Fibroblast of skin of right biceps (primary cell): ENCODE measurements around the gene MAP1B.
"Not testable (repeated sequence)": the region's sequence is repeated elsewhere in the genome, so short reads cannot be mapped to it uniquely, and the experiment has no call there.

ENCODE experiments used
- DNase-seq: peaks from one replicate; pipeline ENCODE4 v3.0.0-alpha.2; 2013

MAP1B gene

DNA sequence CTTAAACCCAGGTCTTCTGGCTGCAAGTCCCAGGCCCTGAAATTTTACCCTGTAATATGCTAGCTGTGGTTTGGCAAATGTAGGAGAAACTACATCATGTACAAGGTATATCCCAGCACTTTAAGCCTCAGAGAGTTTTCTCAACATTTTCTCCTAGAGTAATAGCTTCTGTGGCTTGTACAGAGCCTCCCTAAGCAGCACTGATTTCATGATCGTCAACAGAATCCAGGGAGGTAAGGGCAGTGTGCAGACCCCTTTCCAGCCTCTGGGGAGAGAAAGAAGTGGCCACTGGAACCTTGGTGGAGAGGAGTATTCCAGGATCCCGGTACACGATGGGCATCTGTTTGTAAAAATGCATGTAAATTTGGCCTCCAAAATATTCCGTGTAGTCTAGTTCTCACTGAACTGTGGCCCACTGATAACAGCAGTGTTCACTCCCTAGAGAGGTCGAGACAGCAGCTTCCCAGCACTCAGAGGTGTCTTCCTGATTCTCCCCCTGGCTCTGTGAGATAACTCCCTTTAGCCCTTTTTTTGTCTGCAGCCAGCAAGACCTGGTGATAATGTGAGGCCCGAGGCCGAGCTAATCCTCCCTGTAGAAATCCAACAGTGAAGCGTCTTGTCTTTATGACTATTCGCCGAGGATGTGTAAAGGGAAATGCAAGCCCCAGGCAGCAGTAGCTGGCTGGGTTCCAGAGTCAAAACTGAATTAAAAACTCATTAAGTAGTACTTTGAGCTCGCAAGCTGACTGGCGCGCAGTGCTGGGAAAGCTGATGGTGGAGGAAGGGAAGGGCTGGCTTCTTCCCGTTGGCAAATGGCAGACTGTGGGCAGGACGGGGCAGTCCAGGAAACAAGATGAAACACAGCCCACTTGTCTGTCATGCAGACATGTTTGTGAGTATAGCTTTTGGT lies 59.0 kb downstream of the MAP1B start:
- DNase-seq = peak; percentile 93

DNA sequence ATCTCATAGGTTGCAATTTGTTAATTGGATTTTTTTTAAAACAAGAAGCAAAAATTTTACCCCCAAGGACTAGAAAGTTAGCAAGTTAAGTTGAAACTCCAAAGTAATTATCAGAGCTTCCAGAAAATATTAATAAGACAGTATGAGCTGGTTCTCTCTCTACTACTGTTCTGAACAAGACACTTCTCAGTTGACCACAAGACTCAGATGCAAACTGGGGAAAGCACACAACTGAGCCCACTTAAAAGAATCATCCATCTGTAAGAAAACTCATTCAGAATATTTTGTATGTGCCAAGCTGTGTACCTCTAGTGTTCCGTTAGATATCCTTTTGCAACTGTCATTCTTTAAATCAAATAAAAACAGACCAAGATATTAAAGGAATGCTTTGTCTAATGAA lies 60.0 kb downstream of the MAP1B start:
- DNase-seq = no peak

DNA sequence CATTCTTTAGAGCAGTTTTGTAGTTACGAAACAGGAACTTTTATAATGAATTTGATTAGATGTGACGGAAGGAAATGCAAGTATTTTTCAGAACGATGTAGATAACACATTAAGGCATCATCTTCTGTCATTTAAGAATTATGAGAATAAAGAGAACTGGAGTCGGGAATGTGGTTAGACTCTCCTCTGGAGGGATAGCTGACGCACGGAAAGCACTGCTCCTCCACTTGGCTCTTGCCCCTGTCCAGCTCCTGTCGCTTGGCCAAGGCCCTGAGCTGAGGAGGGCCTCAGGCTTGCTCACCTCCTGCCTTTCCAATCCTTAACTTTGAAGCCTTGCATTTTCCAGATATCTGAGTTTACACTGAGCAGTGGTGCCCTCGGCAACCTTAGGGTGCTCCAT lies 60.5 kb downstream of the MAP1B start:
- peak; percentile 63 for DNase-seq

DNA sequence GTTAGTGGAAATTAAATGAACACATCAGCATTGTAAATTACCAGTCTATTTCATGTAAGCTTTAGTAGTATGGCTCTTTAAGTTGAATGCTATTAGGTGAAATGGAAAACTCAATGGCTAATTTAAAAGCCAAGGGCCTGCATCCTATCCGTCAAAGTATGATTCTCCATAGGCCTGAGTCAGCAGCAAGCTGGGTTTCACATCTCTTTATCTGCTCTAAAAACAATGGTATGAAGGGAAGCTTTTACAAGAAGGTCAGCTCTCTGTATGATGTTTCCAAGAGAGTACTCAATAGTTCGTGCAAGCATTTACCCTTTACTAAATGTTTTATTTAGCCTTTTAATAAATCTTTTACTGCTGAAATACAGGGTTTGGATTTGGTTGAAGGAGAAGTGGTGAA lies 62.8 kb downstream of the MAP1B start:
- DNase-seq = no peak

DNA sequence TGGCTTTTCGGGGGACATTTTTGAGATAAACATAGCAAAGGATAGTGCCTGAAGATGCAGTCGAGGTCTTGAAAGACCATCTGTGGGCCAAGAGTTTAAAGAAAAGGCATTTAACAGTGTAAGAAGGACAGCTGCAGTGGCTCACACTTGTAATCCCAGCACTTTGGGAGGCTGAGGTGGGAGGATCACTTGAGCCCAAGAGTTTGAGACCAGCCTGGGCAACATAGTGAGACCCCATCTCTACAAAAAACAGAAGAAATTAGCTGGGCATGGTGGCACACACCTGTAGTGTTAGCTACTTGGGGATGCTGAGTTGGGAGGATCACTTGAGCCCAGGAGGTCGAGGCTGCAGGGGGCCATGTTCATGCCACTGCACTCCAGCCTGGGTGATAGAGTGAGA lies 63.9 kb downstream of the MAP1B start:
- DNase-seq = not testable (repeated sequence)

DNA sequence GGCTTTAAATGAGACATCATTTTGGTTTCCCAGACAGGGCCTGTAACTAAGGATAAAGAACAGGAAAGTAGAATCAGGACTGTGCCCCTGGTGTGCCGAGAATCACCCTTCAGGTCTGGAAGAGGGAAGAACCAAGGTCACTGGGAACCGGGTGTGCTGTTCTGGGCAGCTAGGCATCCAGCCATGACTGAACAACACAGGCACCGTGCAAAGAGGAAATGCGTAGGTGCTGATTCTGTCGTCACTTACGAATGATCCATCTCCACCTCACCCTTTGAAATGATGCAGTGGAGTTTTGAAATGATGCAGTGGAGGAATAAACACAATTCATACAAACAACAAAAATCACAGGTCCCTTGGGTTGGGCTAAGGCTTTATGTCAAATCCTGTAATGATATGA lies 64.4 kb downstream of the MAP1B start:
- DNase-seq = no peak

DNA sequence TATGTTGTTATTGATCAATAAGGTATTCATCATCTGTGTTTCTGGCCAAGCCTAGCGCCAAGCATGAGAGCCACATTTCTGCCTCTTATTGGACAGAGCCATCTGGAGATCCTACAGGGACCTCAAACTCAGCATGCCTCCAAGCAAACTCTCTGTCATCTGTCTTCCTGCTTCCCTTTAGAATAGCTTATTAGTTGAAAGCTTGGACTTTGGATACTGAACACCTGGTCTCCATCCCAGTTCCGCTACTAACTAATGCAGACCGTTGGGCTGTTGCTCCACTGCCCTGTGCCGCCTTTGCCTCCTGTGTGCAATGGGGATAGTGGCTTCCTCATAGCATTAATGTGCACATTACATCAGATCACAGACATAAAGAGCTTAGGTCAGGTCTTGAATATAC lies 65.5 kb downstream of the MAP1B start:
- DNase-seq = no peak

DNA sequence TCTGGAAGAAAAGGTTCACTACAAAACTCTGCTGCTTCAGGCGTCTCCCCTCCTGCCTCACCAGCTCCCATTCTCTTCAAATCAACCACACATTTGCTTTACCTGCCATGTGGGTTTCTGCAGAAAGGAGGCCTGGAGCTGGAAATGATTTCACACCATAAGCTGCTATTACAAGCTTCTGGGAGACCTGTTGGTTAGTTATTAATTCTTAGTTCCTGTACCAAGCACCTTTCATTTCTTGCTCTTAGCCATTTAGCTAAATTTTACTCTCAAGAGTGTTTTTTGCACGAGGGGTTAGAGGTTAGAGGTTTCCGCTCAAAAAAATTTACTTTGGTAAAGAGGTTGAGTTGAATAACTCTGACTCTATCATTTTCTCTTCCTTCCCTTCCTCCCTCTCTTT lies 70.3 kb downstream of the MAP1B start:
- no peak for DNase-seq

DNA sequence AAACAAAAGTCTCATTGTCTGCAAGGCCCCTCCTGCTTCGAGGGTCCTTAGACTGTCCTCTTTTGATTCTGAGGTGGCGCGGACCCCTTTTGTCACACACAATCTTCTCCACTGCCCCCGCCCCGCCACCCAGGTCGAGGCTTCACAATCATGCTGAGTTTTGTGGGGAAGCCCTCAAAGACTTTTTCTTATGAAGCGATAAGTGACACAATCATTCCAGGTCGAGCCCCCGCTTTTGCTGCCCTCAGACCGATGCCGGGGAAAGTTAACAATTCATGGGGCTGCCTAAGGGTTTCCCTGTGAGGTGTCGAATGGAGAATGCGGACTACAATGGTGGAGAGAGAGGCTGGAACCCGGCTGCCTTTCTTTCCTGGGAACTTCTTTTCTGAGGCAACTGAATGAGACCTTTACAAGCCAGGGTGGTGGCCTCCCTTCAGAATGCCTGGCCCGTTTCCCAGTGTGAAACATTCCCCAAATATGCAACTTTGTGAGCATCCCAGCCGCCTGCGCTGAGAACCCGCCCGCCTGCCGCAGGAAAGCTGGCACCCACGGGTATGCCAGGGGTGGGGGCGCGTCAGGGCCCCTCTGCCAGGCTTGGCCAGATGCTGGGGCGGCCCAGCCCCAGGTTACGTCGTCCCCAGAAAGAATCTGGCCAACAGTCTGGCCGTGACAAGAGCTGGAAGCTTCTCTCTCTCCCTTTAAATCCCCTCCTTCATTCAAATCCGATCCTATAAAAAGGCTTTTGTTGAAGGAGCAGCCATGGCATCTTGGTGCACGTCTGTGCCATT lies 71.9 kb downstream of the MAP1B start:
- DNase-seq = peak; percentile 94

DNA sequence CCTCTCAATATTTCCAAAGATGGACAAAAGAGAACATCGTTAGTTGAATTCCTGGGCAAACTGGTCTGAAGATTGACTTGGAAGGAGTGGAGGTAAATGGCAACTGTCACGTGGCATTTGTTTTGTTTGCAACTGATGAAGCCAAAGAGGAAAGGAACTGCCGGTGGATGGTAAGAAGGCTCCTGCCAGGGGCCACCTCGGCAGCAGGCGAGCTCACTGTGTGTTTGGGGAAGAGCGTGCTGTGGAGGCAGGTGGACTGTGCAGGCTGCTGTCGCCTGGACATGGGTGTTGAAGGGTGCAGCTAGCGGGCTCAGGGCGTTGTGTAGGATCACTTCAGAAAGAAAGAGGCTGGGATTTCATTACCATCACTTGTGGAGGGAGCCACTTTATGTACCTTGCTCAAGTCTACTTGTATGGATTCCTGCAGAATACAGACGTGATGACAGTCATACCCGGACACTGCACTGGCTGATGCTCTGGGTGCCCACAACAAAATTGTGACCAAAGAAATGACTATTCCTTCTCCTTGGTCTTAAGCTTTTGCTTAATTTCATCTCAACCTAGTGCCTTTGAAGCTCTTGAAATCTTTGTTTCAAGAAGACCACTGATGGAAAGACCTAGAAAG lies 72.7 kb downstream of the MAP1B start:
- DNase-seq = no peak

DNA sequence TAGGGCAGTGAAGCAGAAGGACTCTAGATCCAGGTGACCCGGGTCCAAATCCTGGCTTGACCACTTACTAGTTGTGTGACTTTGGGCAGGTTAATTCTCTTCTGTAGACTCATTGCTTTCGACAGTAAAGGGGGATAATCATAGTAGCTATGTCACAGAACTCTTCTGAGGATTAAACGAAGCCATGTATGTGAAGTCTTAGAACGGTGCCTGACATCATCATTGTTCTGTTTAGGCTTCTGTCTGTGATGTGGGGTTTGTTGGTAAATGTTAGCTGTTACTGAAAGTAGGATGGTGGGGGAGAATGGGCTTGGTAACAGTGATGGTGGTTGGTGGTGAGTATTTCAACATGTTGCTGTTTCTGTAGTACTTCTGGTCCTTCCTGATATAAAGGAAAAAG lies 73.7 kb downstream of the MAP1B start:
- DNase-seq = no peak

DNA sequence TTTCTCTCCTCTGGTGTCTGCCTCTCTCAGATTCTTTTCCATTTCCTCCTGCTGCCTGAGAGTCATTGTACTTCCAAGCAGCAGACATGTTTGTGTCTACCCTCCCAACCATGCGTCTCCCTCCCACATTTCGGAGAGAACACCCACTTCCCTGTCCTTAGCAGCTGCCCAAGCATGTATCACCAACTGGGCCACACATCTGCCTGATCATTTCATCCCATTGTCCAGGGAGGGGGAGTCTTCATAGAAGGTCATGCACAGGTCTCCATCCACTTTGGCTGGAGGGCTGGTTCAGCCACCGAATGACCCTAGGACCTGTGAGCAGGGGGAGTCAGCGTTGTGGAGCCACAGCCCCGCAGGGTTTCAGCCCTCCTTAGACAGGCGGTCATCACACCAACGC lies 75.4 kb downstream of the MAP1B start:
- DNase-seq = no peak

DNA sequence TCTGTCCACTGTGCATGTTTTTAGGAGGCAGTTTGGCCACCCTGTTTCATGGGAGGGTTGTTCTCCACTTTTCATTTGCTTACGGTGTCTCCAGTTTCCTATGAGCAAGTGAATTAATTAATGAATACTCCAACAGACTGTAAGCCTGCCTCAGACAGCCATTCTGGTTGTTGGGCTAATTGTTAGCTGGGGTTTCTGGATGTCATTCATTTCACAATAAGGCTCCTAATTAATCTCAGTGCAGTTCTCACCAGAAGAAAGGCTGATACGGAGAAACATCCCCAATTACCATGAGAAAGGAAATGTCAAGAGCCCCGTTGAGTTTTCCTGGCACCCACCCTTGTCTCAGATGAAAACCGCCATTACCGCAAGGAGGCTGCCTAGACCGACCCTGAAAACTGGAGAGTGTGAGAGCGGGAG lies 75.8 kb downstream of the MAP1B start:
- DNase-seq = no peak

DNA sequence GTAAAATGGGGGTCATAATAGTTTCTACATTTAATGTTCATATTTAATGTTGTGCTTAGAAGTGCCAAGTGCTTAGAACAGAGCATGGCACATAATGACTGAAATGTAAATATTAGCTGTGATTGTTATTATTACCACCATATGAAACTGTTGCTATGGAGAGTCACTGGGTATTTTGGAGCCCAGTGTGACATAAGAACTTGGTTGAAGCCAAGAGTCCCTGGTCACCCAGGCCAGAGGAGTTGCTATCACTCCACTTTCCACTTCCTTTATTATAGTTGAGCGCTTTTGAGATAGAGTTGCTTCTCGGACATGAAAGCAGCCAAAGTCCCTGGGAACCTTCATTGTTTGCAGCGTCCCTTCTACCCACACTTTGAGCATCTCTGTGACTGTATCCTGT lies 77.1 kb downstream of the MAP1B start:
- no peak for DNase-seq

DNA sequence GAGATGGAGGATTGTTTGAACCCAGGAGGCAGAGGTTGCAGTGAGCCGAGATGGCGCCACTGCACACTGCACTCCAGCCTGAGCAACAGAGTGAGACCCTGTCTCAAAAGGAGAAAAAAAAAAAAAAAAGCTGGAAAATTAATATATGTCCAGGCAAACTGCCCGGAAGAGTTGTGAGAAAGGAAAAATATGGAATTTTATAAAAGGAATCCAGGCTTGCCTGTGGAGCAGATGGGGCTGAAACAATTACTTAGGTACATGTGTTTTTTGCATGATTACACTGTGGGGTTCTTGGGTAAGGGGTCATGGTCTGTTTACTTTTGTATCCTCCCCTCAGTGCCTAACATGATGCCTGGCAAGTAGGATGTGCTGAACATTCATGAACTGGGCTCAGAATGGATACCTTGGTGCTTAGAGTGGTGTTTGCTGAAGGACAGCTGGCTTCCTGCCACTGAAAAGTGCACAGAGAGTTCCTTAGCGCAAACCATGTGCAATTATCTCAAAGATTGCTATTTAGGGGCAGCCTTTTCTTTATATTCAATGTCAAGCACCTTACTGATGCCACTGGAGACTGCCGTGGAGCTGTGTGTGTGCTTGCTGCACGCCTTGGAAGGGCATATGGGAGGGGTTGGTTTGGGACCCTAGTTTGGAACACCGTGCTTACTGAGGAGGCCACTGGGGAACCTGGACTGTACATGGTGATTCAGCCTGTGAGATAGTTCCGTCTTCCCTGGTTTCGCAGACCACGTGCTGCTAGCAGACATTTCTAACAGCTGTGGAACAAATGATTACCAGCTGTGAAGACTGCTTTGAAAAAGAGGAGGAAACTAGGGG lies 78.4 kb downstream of the MAP1B start:
- peak; percentile 86 for DNase-seq

DNA sequence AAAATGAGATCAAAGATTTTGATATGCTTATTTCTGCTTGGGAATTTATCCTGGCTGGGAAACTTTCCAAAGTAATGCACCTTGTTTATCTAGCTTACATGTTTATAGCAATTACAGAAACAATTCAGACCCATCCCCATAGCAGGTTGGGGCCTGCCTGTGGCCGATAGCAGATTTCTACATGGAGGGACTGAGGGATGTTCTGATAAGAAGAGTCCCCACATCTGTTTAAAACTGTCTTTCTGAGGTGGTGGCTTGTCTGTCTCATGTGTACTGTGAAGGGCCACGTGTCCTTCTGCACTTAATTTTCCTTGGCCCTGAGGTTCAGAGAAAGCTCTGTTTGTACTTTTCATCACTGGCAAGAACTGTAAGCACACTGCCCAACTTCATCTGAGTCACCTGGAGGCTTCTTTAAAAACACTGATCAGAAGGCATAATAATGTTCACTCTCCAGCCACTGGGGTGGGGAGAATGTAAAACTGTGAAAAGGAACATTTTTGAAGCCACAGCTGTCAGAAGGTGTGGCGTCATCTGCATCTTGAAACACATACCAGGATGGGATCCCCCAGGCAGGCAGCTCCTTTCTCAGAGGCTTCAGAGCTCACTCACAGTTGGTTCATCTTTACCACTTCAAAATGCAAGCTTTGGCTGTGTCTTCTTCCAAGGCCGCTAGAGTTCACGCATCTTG lies 80.3 kb downstream of the MAP1B start:
- DNase-seq = peak; percentile 26

DNA sequence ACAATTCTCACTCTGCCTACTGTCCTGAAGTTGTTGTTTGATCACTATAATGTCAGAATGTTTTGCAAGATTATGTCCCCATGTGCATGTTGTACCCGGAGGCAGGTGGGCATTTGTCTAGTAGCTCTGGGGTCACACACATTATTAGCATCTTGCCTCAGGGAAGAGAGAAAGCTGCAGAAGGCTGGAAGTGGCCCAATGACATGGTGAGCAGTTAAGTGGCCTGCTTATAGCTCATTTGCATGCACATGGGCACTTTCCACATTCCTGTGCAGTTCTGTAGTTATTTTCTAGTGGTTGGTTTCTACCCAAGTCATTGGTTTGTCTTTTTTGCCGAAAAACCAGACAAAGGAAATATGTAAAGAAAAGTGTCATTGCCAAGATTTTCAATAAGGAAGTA lies 80.9 kb downstream of the MAP1B start:
- no peak for DNase-seq

DNA sequence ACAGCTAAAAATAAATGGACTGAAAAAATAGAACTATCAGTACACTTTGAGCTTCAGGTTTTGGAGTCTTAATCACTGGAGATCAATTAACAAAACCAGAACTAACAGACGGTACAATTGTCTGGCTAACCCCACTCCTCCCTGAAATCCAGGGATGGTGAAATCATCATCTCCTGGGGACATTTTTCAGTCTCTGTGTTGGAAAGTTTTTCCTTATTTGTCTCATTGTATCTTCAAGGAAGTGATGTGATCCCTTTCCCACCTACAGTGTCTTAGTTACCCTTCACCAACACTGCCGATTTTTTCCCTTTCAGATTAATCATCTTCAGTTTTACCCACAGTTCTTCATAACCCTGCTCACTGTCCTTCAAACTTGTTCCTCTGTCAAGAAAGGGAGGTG lies 81.9 kb downstream of the MAP1B start:
- no peak for DNase-seq

DNA sequence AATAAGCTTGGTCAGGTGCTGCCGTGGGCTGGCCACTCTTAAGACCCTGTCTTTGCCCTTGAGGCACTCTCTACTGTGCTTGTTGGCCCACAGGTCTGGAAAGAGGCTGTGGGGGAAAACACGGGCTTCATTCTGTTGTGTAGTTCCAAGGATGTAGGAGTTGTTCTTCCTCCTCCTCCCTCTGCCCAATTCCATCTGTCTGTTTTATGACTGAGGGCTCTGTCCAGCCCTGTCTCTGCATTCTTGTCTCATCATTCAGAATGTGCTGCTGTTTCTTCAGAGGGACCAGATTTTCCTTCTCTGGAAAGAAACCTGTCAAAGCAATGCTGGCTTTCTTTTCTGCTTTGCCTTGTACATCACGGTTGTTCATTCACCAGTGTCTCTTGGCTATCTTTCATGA lies 84.1 kb downstream of the MAP1B start:
- DNase-seq = no peak

DNA sequence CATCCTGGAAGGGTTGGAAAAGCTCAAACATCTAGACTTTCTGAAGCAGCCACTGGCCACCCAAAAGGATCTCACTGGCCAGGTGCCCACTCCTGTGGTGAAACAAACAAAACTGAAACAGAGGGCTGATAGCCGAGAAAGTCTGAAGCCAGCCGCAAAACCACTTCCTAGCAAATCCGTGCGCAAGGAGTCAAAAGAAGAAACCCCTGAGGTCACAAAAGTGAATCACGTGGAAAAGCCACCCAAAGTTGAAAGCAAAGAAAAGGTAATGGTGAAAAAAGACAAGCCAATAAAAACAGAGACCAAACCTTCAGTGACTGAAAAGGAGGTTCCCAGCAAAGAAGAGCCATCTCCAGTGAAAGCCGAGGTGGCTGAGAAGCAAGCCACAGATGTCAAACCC lies 87.6 kb downstream of the MAP1B start:
- no peak for DNase-seq

DNA sequence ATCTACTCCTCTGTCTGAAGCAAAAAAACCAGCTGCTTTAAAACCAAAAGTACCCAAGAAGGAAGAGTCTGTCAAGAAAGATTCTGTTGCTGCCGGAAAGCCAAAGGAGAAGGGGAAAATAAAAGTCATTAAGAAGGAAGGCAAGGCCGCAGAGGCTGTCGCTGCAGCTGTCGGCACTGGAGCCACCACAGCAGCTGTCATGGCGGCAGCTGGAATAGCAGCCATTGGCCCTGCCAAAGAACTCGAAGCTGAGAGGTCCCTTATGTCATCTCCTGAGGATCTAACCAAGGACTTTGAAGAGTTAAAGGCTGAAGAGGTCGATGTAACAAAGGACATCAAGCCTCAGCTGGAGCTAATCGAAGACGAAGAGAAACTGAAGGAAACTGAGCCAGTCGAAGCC lies 88.3 kb downstream of the MAP1B start:
- no peak for DNase-seq

DNA sequence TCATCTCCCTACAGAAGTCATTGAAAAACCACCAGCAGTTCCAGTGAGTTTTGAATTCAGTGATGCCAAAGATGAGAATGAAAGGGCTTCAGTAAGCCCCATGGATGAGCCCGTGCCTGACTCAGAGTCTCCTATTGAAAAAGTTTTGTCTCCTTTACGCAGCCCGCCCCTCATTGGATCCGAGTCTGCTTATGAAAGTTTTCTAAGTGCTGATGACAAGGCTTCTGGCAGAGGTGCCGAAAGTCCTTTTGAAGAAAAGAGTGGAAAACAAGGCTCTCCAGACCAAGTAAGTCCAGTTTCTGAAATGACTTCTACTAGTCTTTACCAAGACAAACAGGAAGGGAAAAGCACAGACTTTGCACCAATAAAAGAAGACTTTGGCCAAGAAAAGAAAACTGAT lies 90.1 kb downstream of the MAP1B start:
- no peak for DNase-seq
